Measurements from ENCODE around the gene CEMIP. TPM values are rescaled to one million over a fixed set of nuclear protein-coding genes. Genes with fewer than 3 reads are reported as not detected.

CEMIP gene
- 0.21 TPM for total RNA-seq

GRCh38 chr15:80778964-80779657 is at the start of gene CEMIP:
TSS of gene CEMIP (plus strand) at chr15:80779370. CDS start at chr15:80873880, 94,510 bp downstream.
- peaks cover 57% of the 10 kb centered on the region for H3K27me3 ChIP-seq (ENCODE audit: insufficient read depth, low read length)
- no peaks in the 10 kb centered on the region for H3K9me3 ChIP-seq (ENCODE audit: low read depth, low read length)
- H3K4me1 ChIP-seq (ENCODE audit: insufficient read depth, low read length) = peaks cover 35% of the 10 kb centered on the region
- no peak within 1 kb of the TSS for H3K4me3 ChIP-seq (ENCODE audit: low read length)

- Histone ChIP-seq H3K27me3 (ENCODE audit: insufficient read depth, low read length) (no peaks in the 10 kb centered on the region), H3K4me3 (ENCODE audit: low read length) (no peak overlapping the region), H3K4me1 (ENCODE audit: insufficient read depth, low read length) (no peaks in the 10 kb centered on the region), H3K9me3 (ENCODE audit: low read depth, low read length) (no peaks in the 10 kb centered on the region)
Observed at GRCh38 chr15:80730387-80730786, 48.8 kb upstream of the CEMIP start.

GRCh38 chr15:80730926-80731325 is 48.2 kb upstream of the CEMIP start:
- Histone ChIP-seq H3K9me3 (ENCODE audit: low read depth, low read length) (no peaks in the 10 kb centered on the region), H3K27me3 (ENCODE audit: insufficient read depth, low read length) (no peaks in the 10 kb centered on the region), H3K4me3 (ENCODE audit: low read length) (no peak overlapping the region), H3K4me1 (ENCODE audit: insufficient read depth, low read length) (no peaks in the 10 kb centered on the region)

GRCh38 chr15:80732167-80732566 is 47.0 kb upstream of the CEMIP start:
- no peaks in the 10 kb centered on the region for H3K27me3 ChIP-seq (ENCODE audit: insufficient read depth, low read length)

GRCh38 chr15:80732818-80733217 is 46.4 kb upstream of the CEMIP start:
- Histone ChIP-seq H3K27me3 (ENCODE audit: insufficient read depth, low read length) (no peaks in the 10 kb centered on the region), H3K9me3 (ENCODE audit: low read depth, low read length) (no peaks in the 10 kb centered on the region), H3K4me3 (ENCODE audit: low read length) (no peak overlapping the region), H3K4me1 (ENCODE audit: insufficient read depth, low read length) (no peaks in the 10 kb centered on the region)

More at GRCh38 chr15:80732167-80732566, 47.0 kb upstream of the CEMIP start:
- Histone ChIP-seq H3K4me3 (ENCODE audit: low read length) (no peak overlapping the region), H3K4me1 (ENCODE audit: insufficient read depth, low read length) (no peaks in the 10 kb centered on the region), H3K9me3 (ENCODE audit: low read depth, low read length) (no peaks in the 10 kb centered on the region)

GRCh38 chr15:80733460-80733859 is 45.7 kb upstream of the CEMIP start:
- no peaks in the 10 kb centered on the region for H3K27me3 ChIP-seq (ENCODE audit: insufficient read depth, low read length)
- no peaks in the 10 kb centered on the region for H3K9me3 ChIP-seq (ENCODE audit: low read depth, low read length)
- H3K4me3 ChIP-seq (ENCODE audit: low read length) = no peak overlapping the region
- H3K4me1 ChIP-seq (ENCODE audit: insufficient read depth, low read length) = no peaks in the 10 kb centered on the region

- no peak overlapping the region for H3K4me3 ChIP-seq (ENCODE audit: low read length)
- H3K27me3 ChIP-seq (ENCODE audit: insufficient read depth, low read length) = no peaks in the 10 kb centered on the region
- H3K9me3 ChIP-seq (ENCODE audit: low read depth, low read length) = no peaks in the 10 kb centered on the region
- H3K4me1 ChIP-seq (ENCODE audit: insufficient read depth, low read length) = no peaks in the 10 kb centered on the region
Observed at GRCh38 chr15:80735344-80735743, 43.8 kb upstream of the CEMIP start.

- no peak overlapping the region for H3K4me3 ChIP-seq (ENCODE audit: low read length)
- no peaks in the 10 kb centered on the region for H3K9me3 ChIP-seq (ENCODE audit: low read depth, low read length)
- H3K4me1 ChIP-seq (ENCODE audit: insufficient read depth, low read length) = peaks cover 6% of the 10 kb centered on the region
- H3K27me3 ChIP-seq (ENCODE audit: insufficient read depth, low read length) = no peaks in the 10 kb centered on the region
Observed at GRCh38 chr15:80736560-80736959, 42.6 kb upstream of the CEMIP start.

- Histone ChIP-seq H3K4me3 (ENCODE audit: low read length) (no peak overlapping the region), H3K4me1 (ENCODE audit: insufficient read depth, low read length) (peaks cover 13% of the 10 kb centered on the region), H3K9me3 (ENCODE audit: low read depth, low read length) (no peaks in the 10 kb centered on the region), H3K27me3 (ENCODE audit: insufficient read depth, low read length) (no peaks in the 10 kb centered on the region)
Observed at GRCh38 chr15:80739919-80740318, 39.3 kb upstream of the CEMIP start.

- H3K27me3 ChIP-seq (ENCODE audit: insufficient read depth, low read length) = no peaks in the 10 kb centered on the region
- peaks cover 13% of the 10 kb centered on the region for H3K4me1 ChIP-seq (ENCODE audit: insufficient read depth, low read length)
- H3K4me3 ChIP-seq (ENCODE audit: low read length) = no peak overlapping the region
- no peaks in the 10 kb centered on the region for H3K9me3 ChIP-seq (ENCODE audit: low read depth, low read length)
Observed at GRCh38 chr15:80742081-80742480, 37.1 kb upstream of the CEMIP start.

- Histone ChIP-seq H3K27me3 (ENCODE audit: insufficient read depth, low read length) (no peaks in the 10 kb centered on the region), H3K4me1 (ENCODE audit: insufficient read depth, low read length) (peaks cover 13% of the 10 kb centered on the region), H3K9me3 (ENCODE audit: low read depth, low read length) (no peaks in the 10 kb centered on the region), H3K4me3 (ENCODE audit: low read length) (no peak overlapping the region)
Observed at GRCh38 chr15:80743189-80743833, 35.9 kb upstream of the CEMIP start.

- Histone ChIP-seq H3K4me1 (ENCODE audit: insufficient read depth, low read length) (peaks cover 13% of the 10 kb centered on the region), H3K9me3 (ENCODE audit: low read depth, low read length) (no peaks in the 10 kb centered on the region), H3K27me3 (ENCODE audit: insufficient read depth, low read length) (no peaks in the 10 kb centered on the region), H3K4me3 (ENCODE audit: low read length) (no peak overlapping the region)
Observed at GRCh38 chr15:80744415-80744814, 34.8 kb upstream of the CEMIP start.

- H3K4me1 ChIP-seq (ENCODE audit: insufficient read depth, low read length) = peaks cover 13% of the 10 kb centered on the region
- no peak overlapping the region for H3K4me3 ChIP-seq (ENCODE audit: low read length)
- no peaks in the 10 kb centered on the region for H3K9me3 ChIP-seq (ENCODE audit: low read depth, low read length)
- no peaks in the 10 kb centered on the region for H3K27me3 ChIP-seq (ENCODE audit: insufficient read depth, low read length)
Observed at GRCh38 chr15:80744826-80745225, 34.3 kb upstream of the CEMIP start.

GRCh38 chr15:80745888-80746287 is 33.3 kb upstream of the CEMIP start:
- Histone ChIP-seq H3K27me3 (ENCODE audit: insufficient read depth, low read length) (no peaks in the 10 kb centered on the region), H3K4me3 (ENCODE audit: low read length) (no peak overlapping the region)

GRCh38 chr15:80747317-80748053 is 31.7 kb upstream of the CEMIP start:
- H3K27me3 ChIP-seq (ENCODE audit: insufficient read depth, low read length) = no peaks in the 10 kb centered on the region
- H3K4me3 ChIP-seq (ENCODE audit: low read length) = no peak overlapping the region
- no peaks in the 10 kb centered on the region for H3K9me3 ChIP-seq (ENCODE audit: low read depth, low read length)
- H3K4me1 ChIP-seq (ENCODE audit: insufficient read depth, low read length) = no peaks in the 10 kb centered on the region

More at GRCh38 chr15:80745888-80746287, 33.3 kb upstream of the CEMIP start:
- peaks cover 10% of the 10 kb centered on the region for H3K4me1 ChIP-seq (ENCODE audit: insufficient read depth, low read length)
- no peaks in the 10 kb centered on the region for H3K9me3 ChIP-seq (ENCODE audit: low read depth, low read length)
